Measurements from ENCODE around the gene IER3. TPM values are rescaled to one million over a fixed set of nuclear protein-coding genes. Genes with fewer than 3 reads are reported as not detected.
A peak's percentile ranks its signal among the peaks of the same experiment; 100 is the strongest.

The IER3 gene
- total and polyA plus RNA-seq, 9 of the 15 experiments (the other 6 are each of a cell fraction or from before 2014, with no cell fraction given), result 1.5 to 30.0 (median 11.5) TPM

DNA sequence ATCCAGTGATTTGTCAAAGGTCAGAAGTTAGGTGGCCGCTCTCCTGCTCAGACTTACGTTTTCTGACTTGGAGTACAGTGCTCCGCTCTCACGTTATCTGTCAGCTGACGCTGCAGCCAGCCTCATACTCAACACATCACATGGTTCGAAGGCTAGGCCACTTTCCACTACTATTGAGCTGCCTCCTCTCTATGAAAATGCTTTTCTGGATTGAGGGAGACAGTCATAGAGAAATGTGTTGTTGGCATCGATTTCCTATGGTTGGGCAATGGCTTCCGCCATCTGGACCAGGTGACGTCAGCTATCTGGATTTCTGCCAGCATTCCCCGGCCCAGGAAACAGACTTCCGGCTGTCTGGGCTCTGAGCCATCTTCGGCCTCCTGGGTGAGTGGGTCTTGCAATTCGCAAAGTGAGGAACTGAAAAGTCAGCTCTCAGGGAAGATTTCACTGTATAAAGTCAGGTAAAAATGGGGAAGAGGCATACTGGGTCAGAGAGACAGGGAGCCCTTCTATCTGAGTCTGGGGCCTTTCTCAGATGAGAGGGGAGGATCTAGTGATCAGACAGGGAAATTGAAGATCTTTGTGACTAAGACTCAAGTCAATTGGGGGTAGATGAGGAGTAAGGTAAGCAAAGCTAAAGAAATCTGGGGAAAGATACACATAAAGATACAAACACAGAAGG, 37.5 kb upstream of the IER3 start (continued):
- TF ChIP-seq FOXM1 (IDR thresholded peaks at IDR 0.05; ENCODE audit: low read depth) (no peak), FOXM1 (CRISPR knock-in tag; IDR thresholded peaks at IDR 0.05; ENCODE audit: low read depth) (no peak), ILF3 (IDR thresholded peaks at IDR 0.05; ENCODE audit: borderline replicate concordance) (no peak), NFYB (IDR thresholded peaks at IDR 0.05; ENCODE audit: extremely low read depth, insufficient read length) (no peak), XRCC5 (IDR thresholded peaks at IDR 0.05; ENCODE audit: low read depth, low read length) (no peak), DACH1 (IDR thresholded peaks at IDR 0.05; ENCODE audit: partially characterized antibody) (peak; percentile 90), ZNF76 (CRISPR knock-in tag; IDR thresholded peaks at IDR 0.05; ENCODE audit: borderline replicate concordance) (peak; percentile 93), RBFOX2 (IDR thresholded peaks at IDR 0.05; ENCODE audit: low read depth, low read length) (peak; percentile 45; the same call in 1 of the 2 replicates), ELF4 (CRISPR knock-in tag; IDR thresholded peaks at IDR 0.05) (peak; percentile 87), TAF1 (IDR thresholded peaks at IDR 0.05; ENCODE audit: control insufficient read depth, extremely low read depth, insufficient read depth, low read length, severe bottlenecking) (peak; percentile 73), ZNF311 (CRISPR knock-in tag; IDR thresholded peaks at IDR 0.05) (peak; percentile 82; the same call in 1 of the 2 replicates), KHSRP (IDR thresholded peaks at IDR 0.05) (peak; percentile 32), FOXJ2 (tag; IDR thresholded peaks at IDR 0.05) (peak; percentile 20; the same call in 1 of the 2 replicates), PTTG1 (tag; IDR thresholded peaks at IDR 0.05; ENCODE audit: low read depth) (peak; percentile 62; the same call in 1 of the 2 replicates), ZFPM2 (CRISPR knock-in tag; IDR thresholded peaks at IDR 0.05) (no peak), CREM (IDR thresholded peaks at IDR 0.05; ENCODE audit: low read depth) (peak; percentile 96)
- TF ChIP-seq, protein P1, sequence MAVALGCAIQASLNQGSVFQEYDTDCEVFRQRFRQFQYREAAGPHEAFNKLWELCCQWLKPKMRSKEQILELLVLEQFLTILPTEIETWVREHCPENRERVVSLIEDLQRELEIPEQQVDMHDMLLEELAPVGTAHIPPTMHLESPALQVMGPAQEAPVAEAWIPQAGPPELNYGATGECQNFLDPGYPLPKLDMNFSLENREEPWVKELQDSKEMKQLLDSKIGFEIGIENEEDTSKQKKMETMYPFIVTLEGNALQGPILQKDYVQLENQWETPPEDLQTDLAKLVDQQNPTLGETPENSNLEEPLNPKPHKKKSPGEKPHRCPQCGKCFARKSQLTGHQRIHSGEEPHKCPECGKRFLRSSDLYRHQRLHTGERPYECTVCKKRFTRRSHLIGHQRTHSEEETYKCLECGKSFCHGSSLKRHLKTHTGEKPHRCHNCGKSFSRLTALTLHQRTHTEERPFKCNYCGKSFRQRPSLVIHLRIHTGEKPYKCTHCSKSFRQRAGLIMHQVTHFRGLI (CRISPR knock-in tag; IDR thresholded peaks at IDR 0.05), result peak; percentile 91
- TF ChIP-seq, protein P2, sequence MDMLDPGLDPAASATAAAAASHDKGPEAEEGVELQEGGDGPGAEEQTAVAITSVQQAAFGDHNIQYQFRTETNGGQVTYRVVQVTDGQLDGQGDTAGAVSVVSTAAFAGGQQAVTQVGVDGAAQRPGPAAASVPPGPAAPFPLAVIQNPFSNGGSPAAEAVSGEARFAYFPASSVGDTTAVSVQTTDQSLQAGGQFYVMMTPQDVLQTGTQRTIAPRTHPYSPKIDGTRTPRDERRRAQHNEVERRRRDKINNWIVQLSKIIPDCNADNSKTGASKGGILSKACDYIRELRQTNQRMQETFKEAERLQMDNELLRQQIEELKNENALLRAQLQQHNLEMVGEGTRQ (CRISPR knock-in tag; IDR thresholded peaks at IDR 0.05), result peak; percentile 65
- TF ChIP-seq, protein P3, sequence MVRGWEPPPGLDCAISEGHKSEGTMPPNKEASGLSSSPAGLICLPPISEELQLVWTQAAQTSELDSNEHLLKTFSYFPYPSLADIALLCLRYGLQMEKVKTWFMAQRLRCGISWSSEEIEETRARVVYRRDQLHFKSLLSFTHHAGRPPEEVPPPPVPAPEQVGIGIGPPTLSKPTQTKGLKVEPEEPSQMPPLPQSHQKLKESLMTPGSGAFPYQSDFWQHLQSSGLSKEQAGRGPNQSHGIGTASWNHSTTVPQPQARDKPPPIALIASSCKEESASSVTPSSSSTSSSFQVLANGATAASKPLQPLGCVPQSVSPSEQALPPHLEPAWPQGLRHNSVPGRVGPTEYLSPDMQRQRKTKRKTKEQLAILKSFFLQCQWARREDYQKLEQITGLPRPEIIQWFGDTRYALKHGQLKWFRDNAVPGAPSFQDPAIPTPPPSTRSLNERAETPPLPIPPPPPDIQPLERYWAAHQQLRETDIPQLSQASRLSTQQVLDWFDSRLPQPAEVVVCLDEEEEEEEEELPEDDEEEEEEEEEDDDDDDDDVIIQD (CRISPR knock-in tag; IDR thresholded peaks at IDR 0.05), result no peak
- TF ChIP-seq, protein P4, sequence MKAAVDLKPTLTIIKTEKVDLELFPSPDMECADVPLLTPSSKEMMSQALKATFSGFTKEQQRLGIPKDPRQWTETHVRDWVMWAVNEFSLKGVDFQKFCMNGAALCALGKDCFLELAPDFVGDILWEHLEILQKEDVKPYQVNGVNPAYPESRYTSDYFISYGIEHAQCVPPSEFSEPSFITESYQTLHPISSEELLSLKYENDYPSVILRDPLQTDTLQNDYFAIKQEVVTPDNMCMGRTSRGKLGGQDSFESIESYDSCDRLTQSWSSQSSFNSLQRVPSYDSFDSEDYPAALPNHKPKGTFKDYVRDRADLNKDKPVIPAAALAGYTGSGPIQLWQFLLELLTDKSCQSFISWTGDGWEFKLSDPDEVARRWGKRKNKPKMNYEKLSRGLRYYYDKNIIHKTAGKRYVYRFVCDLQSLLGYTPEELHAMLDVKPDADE (conservative IDR thresholded peaks at IDR 0.05; ENCODE audit: control insufficient read depth, low read depth, low read length), result no peak
- TF ChIP-seq, protein P5, sequence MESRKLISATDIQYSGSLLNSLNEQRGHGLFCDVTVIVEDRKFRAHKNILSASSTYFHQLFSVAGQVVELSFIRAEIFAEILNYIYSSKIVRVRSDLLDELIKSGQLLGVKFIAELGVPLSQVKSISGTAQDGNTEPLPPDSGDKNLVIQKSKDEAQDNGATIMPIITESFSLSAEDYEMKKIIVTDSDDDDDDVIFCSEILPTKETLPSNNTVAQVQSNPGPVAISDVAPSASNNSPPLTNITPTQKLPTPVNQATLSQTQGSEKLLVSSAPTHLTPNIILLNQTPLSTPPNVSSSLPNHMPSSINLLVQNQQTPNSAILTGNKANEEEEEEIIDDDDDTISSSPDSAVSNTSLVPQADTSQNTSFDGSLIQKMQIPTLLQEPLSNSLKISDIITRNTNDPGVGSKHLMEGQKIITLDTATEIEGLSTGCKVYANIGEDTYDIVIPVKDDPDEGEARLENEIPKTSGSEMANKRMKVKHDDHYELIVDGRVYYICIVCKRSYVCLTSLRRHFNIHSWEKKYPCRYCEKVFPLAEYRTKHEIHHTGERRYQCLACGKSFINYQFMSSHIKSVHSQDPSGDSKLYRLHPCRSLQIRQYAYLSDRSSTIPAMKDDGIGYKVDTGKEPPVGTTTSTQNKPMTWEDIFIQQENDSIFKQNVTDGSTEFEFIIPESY (CRISPR knock-in tag; IDR thresholded peaks at IDR 0.05), result 0 out of 2 replicates have a peak, but pooled peaks have one; percentile 38
